GM12874 (cell line): ENCODE results near the gene OR2V2.

Experiments used
- TF ChIP-seq, protein P1 (sequence below): IDR thresholded peaks from 2 replicates; pipeline ENCODE4 v1.5.1; 2011; ENCODE audit warnings: low read depth, mild to moderate bottlenecking, control low read depth, low read length, moderate library complexity; ENCODE audit not compliant: insufficient read depth

Gene OR2V2

GRCh38 chr5:181161534-181162175 is 14.3 kb downstream of the OR2V2 start:
- TF ChIP-seq, protein P1, sequence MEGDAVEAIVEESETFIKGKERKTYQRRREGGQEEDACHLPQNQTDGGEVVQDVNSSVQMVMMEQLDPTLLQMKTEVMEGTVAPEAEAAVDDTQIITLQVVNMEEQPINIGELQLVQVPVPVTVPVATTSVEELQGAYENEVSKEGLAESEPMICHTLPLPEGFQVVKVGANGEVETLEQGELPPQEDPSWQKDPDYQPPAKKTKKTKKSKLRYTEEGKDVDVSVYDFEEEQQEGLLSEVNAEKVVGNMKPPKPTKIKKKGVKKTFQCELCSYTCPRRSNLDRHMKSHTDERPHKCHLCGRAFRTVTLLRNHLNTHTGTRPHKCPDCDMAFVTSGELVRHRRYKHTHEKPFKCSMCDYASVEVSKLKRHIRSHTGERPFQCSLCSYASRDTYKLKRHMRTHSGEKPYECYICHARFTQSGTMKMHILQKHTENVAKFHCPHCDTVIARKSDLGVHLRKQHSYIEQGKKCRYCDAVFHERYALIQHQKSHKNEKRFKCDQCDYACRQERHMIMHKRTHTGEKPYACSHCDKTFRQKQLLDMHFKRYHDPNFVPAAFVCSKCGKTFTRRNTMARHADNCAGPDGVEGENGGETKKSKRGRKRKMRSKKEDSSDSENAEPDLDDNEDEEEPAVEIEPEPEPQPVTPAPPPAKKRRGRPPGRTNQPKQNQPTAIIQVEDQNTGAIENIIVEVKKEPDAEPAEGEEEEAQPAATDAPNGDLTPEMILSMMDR, result no peak

DNA sequence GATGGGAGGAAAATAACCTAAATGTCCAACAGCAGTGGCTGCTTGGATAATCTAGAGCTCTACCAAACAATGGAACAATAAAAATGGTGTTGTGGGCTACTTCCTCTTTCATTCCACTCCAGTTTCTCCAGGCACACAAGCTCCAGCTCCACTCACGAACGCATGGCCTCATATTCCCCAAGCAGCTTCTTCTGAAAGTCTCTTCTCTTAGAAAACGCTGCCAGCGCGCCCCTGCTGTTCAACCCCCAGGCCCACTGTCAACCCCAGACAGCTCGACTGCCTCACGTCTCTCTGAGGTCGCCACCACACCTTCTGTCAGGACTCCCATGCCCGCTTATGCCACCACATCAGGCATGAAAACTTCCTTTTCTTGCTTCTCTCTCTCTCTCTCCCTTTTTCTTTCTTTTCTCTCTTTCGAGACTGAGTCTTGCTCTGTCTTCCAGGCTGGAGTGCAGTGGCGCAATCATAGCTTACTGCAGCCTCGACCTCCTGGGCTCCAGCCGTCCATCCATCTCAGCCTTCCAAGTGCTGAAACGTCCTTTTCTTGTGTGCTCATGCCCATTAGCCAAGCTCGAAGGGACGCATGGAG is 16.2 kb downstream of the OR2V2 start:
- TF ChIP-seq, protein P1, result no peak

DNA sequence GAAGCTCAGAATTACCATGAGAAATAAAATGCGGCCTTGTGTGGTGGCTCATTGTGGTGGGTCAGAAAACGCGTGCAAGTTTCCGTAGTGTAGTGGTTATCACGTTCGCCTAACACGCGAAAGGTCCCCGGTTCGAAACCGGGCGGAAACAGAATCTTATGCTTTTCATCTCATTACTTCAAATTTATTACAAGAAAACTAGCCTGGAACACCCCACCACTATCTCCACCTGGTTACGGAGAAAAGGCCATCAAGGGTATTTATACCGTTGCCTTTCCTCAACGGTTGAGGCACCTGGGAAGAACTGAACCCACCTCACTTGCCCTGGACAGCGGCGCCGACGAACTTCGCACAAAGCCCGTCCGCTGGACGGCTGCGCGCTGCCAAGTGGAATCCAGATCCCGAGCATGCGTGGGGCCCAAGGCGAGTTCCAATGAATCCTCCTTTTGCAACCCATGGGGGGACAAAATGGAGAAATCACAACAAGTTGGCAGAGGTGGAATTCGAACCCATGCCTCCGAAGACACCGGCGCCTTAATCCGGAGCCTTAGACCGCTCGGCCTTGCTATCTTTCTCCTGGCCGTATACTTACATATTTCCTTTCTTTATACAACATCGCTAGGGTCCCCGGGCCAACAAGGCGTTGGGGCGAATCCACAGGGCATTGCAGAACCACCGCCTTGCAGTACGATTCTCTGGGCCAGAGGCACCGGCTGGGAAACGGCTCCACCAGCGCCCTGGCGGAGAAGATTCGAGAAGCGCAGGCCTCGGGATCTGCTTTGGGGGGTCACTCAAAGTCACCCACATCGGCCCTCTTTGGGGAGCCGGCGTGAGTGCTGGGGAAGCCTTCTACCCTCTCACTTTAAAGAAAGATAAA is 16.9 kb downstream of the OR2V2 start:
- TF ChIP-seq, protein P1, result no peak

DNA sequence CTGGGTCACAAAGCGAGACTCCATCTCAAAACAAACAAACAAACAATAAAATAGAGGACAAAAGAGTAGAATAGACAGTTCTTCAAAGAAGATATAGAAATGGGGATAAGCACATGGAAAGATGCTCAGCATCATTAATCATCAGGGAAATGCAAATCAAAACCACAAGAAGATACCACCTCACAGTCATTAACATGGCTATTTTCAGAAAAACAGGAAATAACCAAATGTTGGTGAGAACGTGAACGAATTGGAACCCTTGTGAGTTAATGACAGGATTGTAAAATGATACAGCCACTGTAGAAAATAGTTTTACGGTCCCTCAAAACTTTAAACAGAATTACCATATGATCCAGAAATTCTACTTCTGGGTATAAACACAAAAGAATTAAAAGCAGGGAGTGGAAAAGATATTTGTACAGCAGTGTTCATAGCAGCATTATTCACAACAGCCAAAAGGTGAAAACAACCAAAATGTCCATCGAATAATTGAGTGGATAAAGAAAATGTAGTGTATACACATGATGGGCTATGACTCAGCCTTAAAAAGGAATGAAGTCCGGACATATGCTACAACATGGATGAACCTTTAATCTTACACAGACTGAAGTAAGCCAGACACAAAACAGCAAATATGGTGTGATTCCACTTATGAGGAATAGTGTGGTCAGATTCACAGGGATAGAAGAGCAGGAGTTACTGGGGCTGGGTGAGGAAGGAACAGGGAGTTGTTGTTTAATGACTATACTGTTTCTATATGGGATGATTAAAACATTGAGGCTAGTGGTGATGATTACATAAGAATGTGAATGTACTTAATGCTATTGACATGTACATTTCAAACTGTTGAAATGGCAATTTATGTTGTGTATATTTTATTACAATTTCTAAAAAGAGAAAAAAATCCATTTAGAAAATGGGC is 19.7 kb downstream of the OR2V2 start:
- TF ChIP-seq, protein P1, result no peak

DNA sequence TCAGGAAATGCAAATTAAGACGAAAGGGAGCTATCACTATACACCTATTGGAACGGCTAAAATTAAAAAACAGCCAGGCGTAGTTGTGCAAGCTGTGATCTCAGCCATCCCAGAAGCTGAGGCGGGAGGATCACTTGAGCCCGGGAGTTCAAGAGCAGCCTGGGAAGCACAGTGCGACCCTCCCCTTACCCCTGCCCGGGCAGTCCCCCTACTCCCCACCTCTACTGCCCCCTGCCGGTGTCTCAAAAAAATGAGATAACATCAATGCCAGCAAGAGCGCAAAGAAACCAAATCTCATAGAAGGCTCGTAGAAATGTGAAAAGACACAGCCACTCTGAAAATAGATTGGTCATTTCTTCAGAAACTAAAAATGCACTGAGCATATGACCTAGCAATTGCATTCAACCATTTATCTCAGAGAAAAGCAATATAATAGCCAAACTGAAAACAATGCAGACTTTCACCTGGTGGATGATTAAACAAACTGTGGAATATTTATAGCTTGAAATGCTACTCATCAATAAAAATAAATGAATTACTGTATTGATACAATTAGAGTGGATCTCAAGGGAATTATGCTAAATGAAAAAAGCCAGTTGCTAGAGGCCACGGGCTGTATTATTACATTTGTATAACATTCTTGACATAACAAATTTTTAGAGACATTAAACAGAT is 20.6 kb downstream of the OR2V2 start:
- TF ChIP-seq, protein P1, result peak; percentile 67

GRCh38 chr5:181168595-181169118 is 21.3 kb downstream of the OR2V2 start:
- TF ChIP-seq, protein P1, result no peak
